Lower lobe of right lung (tissue), 2 donors: ENCODE measurements around the gene CLIP1. TPM values are rescaled to one million over a fixed set of nuclear protein-coding genes. Genes with fewer than 3 reads are reported as not detected.
A peak's percentile ranks its signal among the peaks of the same experiment; 100 is the strongest.
"Not testable (repeated sequence)": the region's sequence is repeated elsewhere in the genome, so short reads cannot be mapped to it uniquely, and the experiment has no call there.

Experiments
- ATAC-seq, 2 donors: fragments of 200-7000 bp; cut with Tn5 transposase; one replicate each; pipeline ENCODE4 v1.9.1; 2020 to 2022; ENCODE audit warnings: mild to moderate bottlenecking in 2 of 2, moderate library complexity in 2 of 2
- DNase-seq: peaks from one replicate; pipeline ENCODE4 v3.0.0-alpha.2; 2020
- H3K27ac ChIP-seq: fragments of 200-600 bp; one replicate; pipeline ENCODE4 v1.8.0; 2022
- H3K27me3 ChIP-seq: fragments of 200-600 bp; one replicate; pipeline ENCODE4 v1.8.0; 2022; ENCODE audit warnings: low read depth
- H3K36me3 ChIP-seq: fragments of 200-600 bp; one replicate; pipeline ENCODE4 v1.8.0; 2022; ENCODE audit warnings: mild to moderate bottlenecking
- H3K4me1 ChIP-seq: fragments of 200-600 bp; one replicate; pipeline ENCODE4 v1.8.0; 2022
- H3K4me3 ChIP-seq: fragments of 200-600 bp; one replicate; pipeline ENCODE4 v1.8.0; 2022; ENCODE audit warnings: mild to moderate bottlenecking
- H3K9me3 ChIP-seq: fragments of 200-600 bp; one replicate; pipeline ENCODE4 v1.8.0; 2022
- CTCF ChIP-seq: fragments of 200-600 bp; IDR thresholded peaks from one replicate; pipeline ENCODE4 v1.8.0; 2022; ENCODE audit warnings: antibody characterized with exemption, mild to moderate bottlenecking
- intact Hi-C: fragments of 100-400 bp; cut with DNase I; formaldehyde crosslinking; loops from one replicate; pipeline ENCODE4 v1.11.0; 2022
- total RNA-seq: library from RNA; stranded (reverse); fragmentation: NEBNext Ultra II Directional; extraction: Animal tissue kit (Norgen Biotek cat#: 25700); gene quantifications from one replicate; pipeline ENCODE4 v1.2.1, GENCODE V29; 2021
- donor health status: DM: no; HTN: yes; CAD: no; lungs with severe emphysema.

The CLIP1 gene
- total RNA-seq, 1 donor from 2014 or later, result 78.2 TPM

DNA sequence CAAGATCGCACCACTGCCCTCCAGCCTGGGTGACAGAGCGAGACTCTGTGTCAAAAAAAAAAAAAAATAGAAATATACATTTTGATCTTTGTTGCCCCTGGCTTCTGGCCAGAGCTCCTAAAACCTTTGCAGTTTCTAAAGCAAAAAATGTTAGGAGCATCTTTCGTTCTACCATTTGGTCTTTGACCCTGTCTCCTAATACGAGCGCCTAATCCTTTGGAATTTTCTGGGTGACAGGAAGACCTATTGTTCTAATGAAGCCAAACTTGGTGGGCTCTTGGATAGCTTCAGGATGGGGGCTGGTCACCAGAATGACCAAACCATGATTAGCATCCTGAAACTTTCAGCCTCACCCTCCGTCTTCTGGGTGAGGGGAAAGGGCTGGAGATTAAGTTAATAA, 32.3 kb upstream of the CLIP1 start:
- no peak overlapping the region for H3K4me3 ChIP-seq
- H3K27me3 ChIP-seq, result no peaks in the 10 kb centered on the region
- no peak for ATAC-seq
- DNase-seq, result no peak
- TF ChIP-seq CTCF, result no peak
- no peaks in the 10 kb centered on the region for H3K36me3 ChIP-seq
- no peaks in the 10 kb centered on the region for H3K9me3 ChIP-seq
- intact Hi-C loops, result no loop called here
- no peaks in the 10 kb centered on the region for H3K4me1 ChIP-seq
- H3K27ac ChIP-seq, result no peak overlapping the region

DNA sequence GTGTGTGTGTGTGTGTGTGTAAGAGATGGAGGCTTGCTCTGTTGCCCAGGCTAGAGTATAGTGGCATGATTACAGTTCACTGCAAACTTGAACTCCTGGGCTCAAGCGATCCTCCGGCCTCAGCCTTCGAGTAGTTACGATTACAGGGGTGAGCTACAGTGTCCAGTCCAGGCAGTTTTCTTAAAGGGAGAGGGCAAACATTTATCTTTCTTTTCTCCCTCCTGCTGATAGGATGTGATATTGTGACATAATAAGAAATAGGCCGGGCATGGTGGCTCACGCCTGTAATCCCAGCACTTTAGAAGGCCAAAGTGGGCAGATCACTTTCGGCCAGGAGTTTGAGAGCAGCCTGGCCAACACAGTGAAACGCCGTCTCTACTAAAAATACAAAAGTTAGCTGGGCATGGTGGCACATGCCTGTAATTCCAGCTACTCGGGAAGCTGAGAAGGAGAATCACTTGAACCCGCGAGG, 31.8 kb upstream of the CLIP1 start:
- Histone ChIP-seq H3K27me3 (no peaks in the 10 kb centered on the region), H3K27ac (no peak overlapping the region), H3K9me3 (no peaks in the 10 kb centered on the region), H3K4me3 (no peak overlapping the region), H3K4me1 (no peaks in the 10 kb centered on the region), H3K36me3 (no peaks in the 10 kb centered on the region)
- DNase-seq (no peak), ATAC-seq (no peak)
- intact Hi-C loops, result no loop called here
- no peak for TF ChIP-seq CTCF

DNA sequence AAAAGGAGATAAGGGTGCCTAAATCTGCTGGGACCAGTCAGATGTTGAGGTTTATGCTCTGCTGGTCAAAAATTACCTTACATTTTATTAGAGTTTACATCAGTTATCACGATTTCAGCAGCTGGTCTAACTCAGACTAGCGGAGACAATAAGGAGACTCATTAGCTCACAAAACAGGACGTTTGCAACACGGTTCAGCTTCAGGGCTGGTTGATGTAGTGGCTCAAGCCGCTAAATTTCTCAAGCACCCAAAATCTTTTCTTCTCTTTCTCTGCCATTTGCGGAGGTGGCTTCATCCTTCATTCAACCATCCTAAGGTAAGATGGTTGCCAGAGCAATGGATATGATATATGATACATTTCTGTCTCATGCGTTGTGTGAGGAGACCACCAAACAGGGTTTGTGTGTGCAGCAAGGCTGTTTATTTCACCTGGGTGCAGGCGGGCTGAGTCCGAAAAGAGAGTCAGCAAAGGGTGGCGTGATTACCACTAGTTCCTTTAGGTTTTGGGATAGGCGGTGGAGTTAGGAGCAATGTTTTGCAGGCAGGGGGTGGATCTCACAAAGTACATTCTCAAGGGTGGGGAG, 30.3 kb upstream of the CLIP1 start:
- H3K27ac ChIP-seq, result no peak overlapping the region
- DNase-seq (no peak), ATAC-seq (no peak)
- H3K4me1 ChIP-seq, result no peaks in the 10 kb centered on the region
- H3K9me3 ChIP-seq, result no peaks in the 10 kb centered on the region
- intact Hi-C loops, result no loop called here
- H3K27me3 ChIP-seq, result no peaks in the 10 kb centered on the region
- TF ChIP-seq CTCF, result no peak
- H3K4me3 ChIP-seq, result no peak overlapping the region
- no peaks in the 10 kb centered on the region for H3K36me3 ChIP-seq

DNA sequence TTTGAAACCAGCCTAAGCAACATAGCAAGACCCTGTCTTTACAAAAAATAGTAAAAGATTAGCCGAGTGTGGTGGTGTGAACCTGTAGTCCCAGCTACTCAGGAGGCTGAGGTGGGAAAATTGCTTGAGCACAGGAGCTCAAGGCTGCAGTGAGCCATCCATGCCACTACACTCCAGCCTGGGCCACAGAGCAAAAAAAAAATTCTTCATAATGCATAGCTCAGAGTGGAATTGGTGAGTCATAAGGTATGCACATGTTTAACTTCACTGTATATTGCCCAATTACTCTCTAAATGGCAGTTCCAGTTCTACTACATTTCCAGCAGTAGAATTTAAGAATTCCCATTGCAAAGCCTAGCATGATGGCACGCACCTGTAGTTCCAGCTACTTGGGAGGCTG, 26.8 kb upstream of the CLIP1 start:
- H3K36me3 ChIP-seq, result no peaks in the 10 kb centered on the region
- DNase-seq (no peak), ATAC-seq (peak in 1 of 2 donors; percentile 54)
- no peak overlapping the region for H3K27ac ChIP-seq
- TF ChIP-seq CTCF, result no peak
- H3K27me3 ChIP-seq, result no peaks in the 10 kb centered on the region
- H3K4me1 ChIP-seq, result no peaks in the 10 kb centered on the region
- no peaks in the 10 kb centered on the region for H3K9me3 ChIP-seq
- intact Hi-C loops, result no loop called here
- H3K4me3 ChIP-seq, result no peak overlapping the region

DNA sequence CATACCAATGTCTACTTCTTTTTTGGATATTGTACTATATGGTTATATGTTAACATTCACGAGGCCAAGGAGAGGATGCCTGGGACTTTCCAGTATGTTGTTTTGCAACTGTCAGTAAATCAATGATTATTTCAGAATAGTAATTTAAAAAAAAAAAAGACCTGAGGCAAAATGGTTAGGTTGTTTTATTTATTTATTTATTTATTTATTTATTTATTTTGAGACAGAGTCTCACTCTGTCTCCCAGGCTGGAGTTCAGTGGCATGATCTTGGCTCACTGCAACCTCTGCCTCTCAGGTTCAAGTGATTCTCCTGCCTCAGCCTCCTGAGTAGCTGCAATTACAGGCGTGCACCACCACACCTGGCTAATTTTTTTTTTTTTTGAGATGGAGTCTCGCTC, 25.4 kb upstream of the CLIP1 start:
- H3K36me3 ChIP-seq, DNase-seq, H3K4me3 ChIP-seq, intact Hi-C loops, H3K9me3 ChIP-seq, ATAC-seq, H3K27ac ChIP-seq, H3K27me3 ChIP-seq, H3K4me1 ChIP-seq: not testable (repeated sequence)

GRCh38 chr12:122446390-122446789, 23.9 kb upstream of the CLIP1 start:
- H3K36me3 ChIP-seq, intact Hi-C loops, ATAC-seq: not testable (repeated sequence)

GRCh38 chr12:122444071-122444470, 21.6 kb upstream of the CLIP1 start:
- H3K36me3 ChIP-seq, H3K27ac ChIP-seq, H3K4me1 ChIP-seq, H3K27me3 ChIP-seq, H3K4me3 ChIP-seq, H3K9me3 ChIP-seq, DNase-seq, intact Hi-C loops, ATAC-seq: not testable (repeated sequence)

More at GRCh38 chr12:122446390-122446789, 23.9 kb upstream of the CLIP1 start:
- not testable (repeated sequence) for H3K4me1 ChIP-seq, H3K9me3 ChIP-seq, H3K27ac ChIP-seq, H3K27me3 ChIP-seq, DNase-seq, H3K4me3 ChIP-seq

GRCh38 chr12:122438822-122439221, 16.4 kb upstream of the CLIP1 start:
- H3K36me3 ChIP-seq, intact Hi-C loops, H3K27me3 ChIP-seq, H3K9me3 ChIP-seq, H3K27ac ChIP-seq, DNase-seq, H3K4me3 ChIP-seq, H3K4me1 ChIP-seq: not testable (repeated sequence)
- ATAC-seq, result peak; percentile 27 to 42
